Smooth muscle cell of bladder (primary cell): ENCODE data around the gene DIP2B. TPM values are rescaled to one million over a fixed set of nuclear protein-coding genes. Genes with fewer than 3 reads are reported as not detected.

Experiments
- total RNA-seq: library from RNA; depleted of rRNA; stranded (reverse); fragments of >200 nt; gene quantifications from 2 replicates; pipeline ENCODE4 v1.2.3, GENCODE V29; 2014

DIP2B gene, protein sequence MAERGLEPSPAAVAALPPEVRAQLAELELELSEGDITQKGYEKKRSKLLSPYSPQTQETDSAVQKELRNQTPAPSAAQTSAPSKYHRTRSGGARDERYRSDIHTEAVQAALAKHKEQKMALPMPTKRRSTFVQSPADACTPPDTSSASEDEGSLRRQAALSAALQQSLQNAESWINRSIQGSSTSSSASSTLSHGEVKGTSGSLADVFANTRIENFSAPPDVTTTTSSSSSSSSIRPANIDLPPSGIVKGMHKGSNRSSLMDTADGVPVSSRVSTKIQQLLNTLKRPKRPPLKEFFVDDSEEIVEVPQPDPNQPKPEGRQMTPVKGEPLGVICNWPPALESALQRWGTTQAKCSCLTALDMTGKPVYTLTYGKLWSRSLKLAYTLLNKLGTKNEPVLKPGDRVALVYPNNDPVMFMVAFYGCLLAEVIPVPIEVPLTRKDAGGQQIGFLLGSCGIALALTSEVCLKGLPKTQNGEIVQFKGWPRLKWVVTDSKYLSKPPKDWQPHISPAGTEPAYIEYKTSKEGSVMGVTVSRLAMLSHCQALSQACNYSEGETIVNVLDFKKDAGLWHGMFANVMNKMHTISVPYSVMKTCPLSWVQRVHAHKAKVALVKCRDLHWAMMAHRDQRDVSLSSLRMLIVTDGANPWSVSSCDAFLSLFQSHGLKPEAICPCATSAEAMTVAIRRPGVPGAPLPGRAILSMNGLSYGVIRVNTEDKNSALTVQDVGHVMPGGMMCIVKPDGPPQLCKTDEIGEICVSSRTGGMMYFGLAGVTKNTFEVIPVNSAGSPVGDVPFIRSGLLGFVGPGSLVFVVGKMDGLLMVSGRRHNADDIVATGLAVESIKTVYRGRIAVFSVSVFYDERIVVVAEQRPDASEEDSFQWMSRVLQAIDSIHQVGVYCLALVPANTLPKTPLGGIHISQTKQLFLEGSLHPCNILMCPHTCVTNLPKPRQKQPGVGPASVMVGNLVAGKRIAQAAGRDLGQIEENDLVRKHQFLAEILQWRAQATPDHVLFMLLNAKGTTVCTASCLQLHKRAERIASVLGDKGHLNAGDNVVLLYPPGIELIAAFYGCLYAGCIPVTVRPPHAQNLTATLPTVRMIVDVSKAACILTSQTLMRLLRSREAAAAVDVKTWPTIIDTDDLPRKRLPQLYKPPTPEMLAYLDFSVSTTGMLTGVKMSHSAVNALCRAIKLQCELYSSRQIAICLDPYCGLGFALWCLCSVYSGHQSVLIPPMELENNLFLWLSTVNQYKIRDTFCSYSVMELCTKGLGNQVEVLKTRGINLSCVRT (N-terminal part only)
- 19.8 and 21.4 TPM in 2 replicates for total RNA-seq

DNA sequence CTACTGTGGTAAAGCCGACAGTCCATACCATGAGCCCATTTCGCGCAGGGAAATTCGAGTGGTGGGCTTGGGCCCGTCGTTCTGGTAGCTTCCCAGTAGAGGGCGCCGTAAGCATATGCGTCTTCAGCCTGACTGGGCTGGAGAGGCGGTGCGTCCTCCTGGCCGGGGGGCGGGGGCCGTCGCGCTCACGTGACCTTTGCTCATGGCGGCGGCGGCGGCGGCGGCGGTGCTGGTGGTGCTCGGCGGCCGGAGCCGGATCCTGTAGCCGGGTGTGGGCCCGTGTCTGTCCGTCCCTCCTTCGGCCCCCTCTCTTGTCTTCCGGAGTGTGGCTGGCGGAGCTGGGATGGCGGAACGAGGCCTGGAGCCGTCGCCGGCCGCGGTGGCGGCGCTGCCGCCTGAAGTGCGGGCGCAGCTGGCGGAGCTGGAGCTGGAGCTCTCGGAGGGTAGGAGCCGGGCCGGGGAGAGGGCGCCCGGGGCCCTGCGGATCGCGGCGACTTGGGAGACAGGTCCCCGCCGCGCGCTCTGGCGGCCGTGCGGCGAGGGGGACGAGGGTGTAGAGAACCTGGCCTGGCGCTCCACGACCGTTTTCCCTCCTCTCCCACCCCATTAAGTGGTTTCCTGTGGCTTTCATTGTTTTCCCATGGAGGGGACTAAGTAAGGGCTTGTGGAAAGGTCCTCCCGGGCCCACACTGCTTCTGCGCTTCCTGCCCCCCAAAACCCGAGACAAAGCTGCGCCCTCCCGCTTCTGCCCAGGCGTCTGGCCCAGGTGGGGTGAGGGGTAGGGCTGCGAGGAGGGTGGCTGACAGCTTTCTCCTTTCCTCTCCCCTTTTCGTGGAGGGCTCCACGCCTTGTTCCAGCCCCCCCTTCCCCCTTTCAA is at the start of gene DIP2B:
DIP2B (plus strand) TSS at position 188 of the 877 bp plus-strand sequence; CDS start at position 344, 156 bp downstream.

DNA sequence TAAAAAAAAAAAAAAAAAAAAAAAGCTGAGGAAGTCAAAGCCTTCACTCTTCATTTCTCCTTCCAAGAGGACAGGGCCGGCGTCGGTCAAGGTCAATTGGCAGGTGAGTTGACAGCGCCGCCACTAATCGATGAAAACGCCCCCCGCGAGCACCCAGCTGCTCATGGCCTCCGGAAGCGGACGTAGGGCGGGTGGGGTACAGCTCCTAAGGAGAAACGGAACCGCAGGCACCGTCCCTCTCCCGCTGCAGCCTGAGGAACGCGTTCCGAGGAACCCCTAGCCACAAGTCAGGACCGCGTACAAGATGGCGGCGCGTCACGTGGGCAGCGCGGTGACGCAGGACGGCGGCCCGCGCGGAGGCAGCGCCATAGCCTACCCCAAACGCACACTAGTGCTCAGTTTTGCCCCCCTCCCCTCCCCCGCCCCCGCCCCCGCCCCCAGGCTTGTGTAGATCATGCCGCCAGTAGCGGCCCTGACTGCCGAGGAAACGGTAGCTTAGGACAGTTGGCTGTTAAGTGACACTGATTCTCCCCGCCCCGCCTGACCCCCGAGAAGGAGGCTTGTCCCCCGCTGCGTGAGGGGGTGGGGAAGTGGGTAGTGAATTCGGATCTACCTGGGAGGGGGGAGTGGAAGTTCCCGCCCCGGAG is 259.0 kb downstream of the DIP2B start, which contains the start of gene ATF1:
ATF1 (plus strand) TSS at position 463 of the 647 bp plus-strand sequence. CDS start 16,045 bp downstream, outside the sequence.

Other genes with a start within 250 kb of the DIP2B start
- 100 and 107 TPM in 2 replicates for gene LIMA1, start 221.5 kb upstream of the DIP2B start, total RNA-seq
- under 0.01 TPM in 1 of 2 replicates, not detected in the other for gene FAM186A, start 108.4 kb upstream of the DIP2B start, total RNA-seq
- gene LARP4, start 104.1 kb upstream of the DIP2B start, total RNA-seq: 27.9 and 36.8 TPM in 2 replicates